Endothelial cell (in vitro differentiated cells): ENCODE measurements around the gene LRBA. TPM values are rescaled to one million over a fixed set of nuclear protein-coding genes. Genes with fewer than 3 reads are reported as not detected.
"Not testable (repeated sequence)": the region's sequence is repeated elsewhere in the genome, so short reads cannot be mapped to it uniquely, and the experiment has no call there.

Experiments
- DNase-seq: peaks from one replicate; pipeline ENCODE4 v3.0.0; 2021; ENCODE audit warnings: low spot score
- H3K27ac Mint-ChIP-seq: one replicate; pipeline ENCODE4 v1.8.0; 2021; ENCODE audit warnings: mixed read lengths, inconsistent platforms; ENCODE audit not compliant: unreplicated experiment
- H3K27me3 Mint-ChIP-seq: one replicate; pipeline ENCODE4 v1.8.0; 2021; ENCODE audit warnings: mild to moderate bottlenecking, moderate library complexity, mixed read lengths, inconsistent platforms; ENCODE audit not compliant: unreplicated experiment
- H3K36me3 Mint-ChIP-seq: one replicate; pipeline ENCODE4 v1.8.0; 2021; ENCODE audit warnings: mild to moderate bottlenecking, low read depth, mixed read lengths, inconsistent platforms; ENCODE audit not compliant: unreplicated experiment
- H3K4me1 Mint-ChIP-seq: one replicate; pipeline ENCODE4 v1.8.0; 2021; ENCODE audit warnings: mild to moderate bottlenecking, mixed read lengths, inconsistent platforms; ENCODE audit not compliant: unreplicated experiment
- H3K4me3 Mint-ChIP-seq: one replicate; pipeline ENCODE4 v1.8.0; 2021; ENCODE audit warnings: mild to moderate bottlenecking, mixed read lengths, inconsistent platforms; ENCODE audit not compliant: unreplicated experiment
- H3K9me3 Mint-ChIP-seq: one replicate; pipeline ENCODE4 v1.8.0; 2021; ENCODE audit warnings: mixed read lengths, inconsistent platforms; ENCODE audit not compliant: unreplicated experiment
- total RNA-seq: library from RNA; stranded (reverse); fragmentation: NEBNext Ultra II Directional; extraction: Animal tissue kit (Norgen Biotek cat#: 25700); gene quantifications from one replicate; pipeline ENCODE4 v1.2.1, GENCODE V29; 2021; ENCODE audit not compliant: unreplicated experiment
- TF ChIP-seq, protein P1 (sequence below): fragments of 200-600 bp; sonication (generic); IDR thresholded peaks from one replicate; pipeline ENCODE4 v1.5.0; 2021; ENCODE audit warnings: antibody characterized with exemption; ENCODE audit not compliant: unreplicated experiment

Gene LRBA
- total RNA-seq, 1 donor from 2014 or later: 44.3 TPM

DNA sequence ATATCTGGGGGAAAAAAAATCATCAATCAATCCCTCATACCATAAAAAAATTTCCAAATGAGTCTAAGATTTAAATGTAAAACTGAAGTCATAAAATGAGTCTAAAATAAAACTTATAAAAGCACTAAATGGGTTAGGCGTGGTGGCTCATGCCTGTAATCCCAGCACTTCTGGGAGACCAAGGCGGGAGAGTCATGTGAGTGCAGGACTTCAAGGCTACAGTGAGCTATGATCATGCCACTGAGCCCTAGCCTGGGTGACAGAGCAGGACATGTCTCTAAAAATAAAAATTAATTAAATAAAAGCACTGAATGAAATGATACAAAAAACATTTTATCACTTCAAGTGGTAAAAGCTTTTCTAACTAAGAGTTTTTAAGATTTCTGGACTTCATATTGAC, 83.3 kb downstream of the LRBA start:
- no peaks in the 10 kb centered on the region for H3K9me3 Mint-ChIP-seq
- no peaks in the 10 kb centered on the region for H3K36me3 Mint-ChIP-seq
- no peak for DNase-seq
- no peaks in the 10 kb centered on the region for H3K27me3 Mint-ChIP-seq
- H3K27ac Mint-ChIP-seq: no peak overlapping the region
- H3K4me1 Mint-ChIP-seq: no peaks in the 10 kb centered on the region
- TF ChIP-seq, protein P1, sequence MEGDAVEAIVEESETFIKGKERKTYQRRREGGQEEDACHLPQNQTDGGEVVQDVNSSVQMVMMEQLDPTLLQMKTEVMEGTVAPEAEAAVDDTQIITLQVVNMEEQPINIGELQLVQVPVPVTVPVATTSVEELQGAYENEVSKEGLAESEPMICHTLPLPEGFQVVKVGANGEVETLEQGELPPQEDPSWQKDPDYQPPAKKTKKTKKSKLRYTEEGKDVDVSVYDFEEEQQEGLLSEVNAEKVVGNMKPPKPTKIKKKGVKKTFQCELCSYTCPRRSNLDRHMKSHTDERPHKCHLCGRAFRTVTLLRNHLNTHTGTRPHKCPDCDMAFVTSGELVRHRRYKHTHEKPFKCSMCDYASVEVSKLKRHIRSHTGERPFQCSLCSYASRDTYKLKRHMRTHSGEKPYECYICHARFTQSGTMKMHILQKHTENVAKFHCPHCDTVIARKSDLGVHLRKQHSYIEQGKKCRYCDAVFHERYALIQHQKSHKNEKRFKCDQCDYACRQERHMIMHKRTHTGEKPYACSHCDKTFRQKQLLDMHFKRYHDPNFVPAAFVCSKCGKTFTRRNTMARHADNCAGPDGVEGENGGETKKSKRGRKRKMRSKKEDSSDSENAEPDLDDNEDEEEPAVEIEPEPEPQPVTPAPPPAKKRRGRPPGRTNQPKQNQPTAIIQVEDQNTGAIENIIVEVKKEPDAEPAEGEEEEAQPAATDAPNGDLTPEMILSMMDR: no peak
- no peak overlapping the region for H3K4me3 Mint-ChIP-seq

DNA sequence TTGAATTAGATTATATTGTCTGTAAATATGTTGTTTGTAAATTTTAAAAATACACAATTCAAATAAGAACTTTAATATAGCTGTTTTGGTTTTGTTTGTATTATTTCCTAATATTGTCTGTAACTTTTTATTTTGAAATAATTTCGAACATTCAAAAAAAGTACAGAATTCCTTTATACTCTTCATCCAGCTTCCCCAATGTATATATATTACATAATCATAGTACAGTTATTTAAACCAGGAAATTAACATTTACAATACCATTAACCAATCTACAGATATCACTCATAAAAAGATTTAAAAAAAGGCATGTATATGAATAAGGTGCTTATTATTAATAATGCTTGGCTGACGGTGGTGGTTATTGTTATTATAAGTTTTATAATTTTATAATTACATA, 84.1 kb downstream of the LRBA start:
- no peaks in the 10 kb centered on the region for H3K9me3 Mint-ChIP-seq
- DNase-seq: no peak
- no peak overlapping the region for H3K27ac Mint-ChIP-seq
- H3K27me3 Mint-ChIP-seq: peaks cover 1% of the 10 kb centered on the region
- no peak overlapping the region for H3K4me3 Mint-ChIP-seq
- no peaks in the 10 kb centered on the region for H3K4me1 Mint-ChIP-seq
- TF ChIP-seq, protein P1: no peak
- H3K36me3 Mint-ChIP-seq: no peaks in the 10 kb centered on the region

DNA sequence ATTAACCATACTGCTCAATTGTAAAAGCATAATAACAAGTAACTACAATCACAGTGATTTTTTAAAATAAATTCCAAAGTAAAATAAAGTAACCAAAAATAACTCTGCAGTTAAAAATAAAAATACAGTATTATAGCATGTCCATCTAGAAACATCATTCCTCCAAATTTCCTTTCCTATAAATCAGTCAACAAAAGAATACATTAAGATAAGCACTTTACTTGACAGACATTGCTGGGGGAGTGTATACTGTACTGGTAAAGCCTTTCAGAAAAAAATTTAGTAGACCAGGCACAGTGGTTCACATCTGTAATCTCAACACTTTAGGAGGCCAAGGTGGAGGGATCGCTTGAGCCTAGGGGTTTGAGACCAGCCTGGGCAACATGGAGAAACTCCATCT, 91.1 kb downstream of the LRBA start:
- TF ChIP-seq, protein P1: no peak
- Mint-ChIP-seq H3K9me3 (no peaks in the 10 kb centered on the region), H3K4me1 (peaks cover 4% of the 10 kb centered on the region), H3K27ac (no peak overlapping the region), H3K4me3 (no peak overlapping the region), H3K36me3 (no peaks in the 10 kb centered on the region), H3K27me3 (peaks cover 1% of the 10 kb centered on the region)
- no peak for DNase-seq

DNA sequence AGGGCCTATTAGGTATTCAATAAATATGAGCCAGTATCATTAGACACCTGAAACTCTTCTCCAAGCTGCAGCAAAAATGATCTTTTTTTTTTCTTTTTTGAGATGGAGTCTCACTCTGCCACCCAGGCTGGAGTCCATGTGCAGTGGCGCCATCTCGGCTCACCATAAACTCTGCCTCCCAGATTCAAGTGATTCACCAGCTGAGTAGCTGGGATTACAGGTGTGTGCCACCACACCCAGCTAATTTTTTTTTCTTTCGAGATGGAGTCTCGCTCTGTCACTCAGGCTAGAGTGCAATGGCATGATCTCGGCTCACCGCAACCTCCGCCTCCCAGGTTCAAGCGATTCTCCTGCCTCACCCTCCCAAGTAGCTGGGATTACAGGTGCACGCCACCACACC, 93.6 kb downstream of the LRBA start:
- H3K36me3 Mint-ChIP-seq, H3K9me3 Mint-ChIP-seq, H3K27me3 Mint-ChIP-seq, H3K4me3 Mint-ChIP-seq, DNase-seq, H3K27ac Mint-ChIP-seq, H3K4me1 Mint-ChIP-seq: not testable (repeated sequence)

- H3K27ac Mint-ChIP-seq, H3K36me3 Mint-ChIP-seq, H3K4me1 Mint-ChIP-seq, H3K9me3 Mint-ChIP-seq, H3K4me3 Mint-ChIP-seq, H3K27me3 Mint-ChIP-seq, DNase-seq: not testable (repeated sequence)
Observed at GRCh38 chr4:150918562-150918961, 96.5 kb downstream of the LRBA start.

DNA sequence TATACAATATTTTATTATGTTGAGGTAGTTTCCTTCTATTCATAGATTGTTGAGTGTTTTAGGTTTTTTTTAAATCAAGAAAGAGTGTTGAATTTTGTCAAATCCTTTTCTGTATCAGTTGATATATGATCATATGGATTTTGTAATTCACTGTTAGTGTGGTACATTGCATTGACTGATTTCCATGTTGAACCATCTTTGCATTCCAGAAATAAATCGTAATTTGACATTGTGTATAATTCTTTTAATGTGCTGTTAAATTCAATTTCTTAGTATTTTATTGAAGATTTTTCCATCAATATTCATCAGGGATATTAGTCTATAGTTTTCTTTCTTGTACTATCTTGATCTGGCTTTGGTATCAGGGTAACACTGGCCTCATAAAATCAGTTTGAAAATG, 103.8 kb downstream of the LRBA start:
- DNase-seq: no peak
- Mint-ChIP-seq H3K27me3 (peaks cover 1% of the 10 kb centered on the region), H3K36me3 (peaks cover 25% of the 10 kb centered on the region), H3K9me3 (no peaks in the 10 kb centered on the region), H3K27ac (no peak overlapping the region), H3K4me3 (no peak overlapping the region), H3K4me1 (no peaks in the 10 kb centered on the region)
- TF ChIP-seq, protein P1: no peak
